NCI-H69 (cell line): Measurements from ENCODE around the gene RIPK1.

Experiments used
- DNase-seq: peaks from one replicate; lab custom pipeline; 2025; lab: John Stamatoyannopoulos, UW

RIPK1 gene

GRCh38 chr6:3085074-3085473, 16.8 kb downstream of the RIPK1 start:
- DNase-seq, result no peak

- no peak for DNase-seq
These were observed 18.1 kb downstream of the RIPK1 start for GRCh38 chr6:3086282-3086946.

- DNase-seq, result peak; percentile 33
These were observed 20.2 kb downstream of the RIPK1 start for GRCh38 chr6:3088446-3088845.

- no peak for DNase-seq
These were observed 20.7 kb downstream of the RIPK1 start for GRCh38 chr6:3088968-3089367.

- DNase-seq, result peak; percentile 73
These were observed 21.7 kb downstream of the RIPK1 start for GRCh38 chr6:3090013-3090412.

GRCh38 chr6:3094815-3095214, 26.5 kb downstream of the RIPK1 start:
- DNase-seq, result no peak

GRCh38 chr6:3102875-3103274, 34.6 kb downstream of the RIPK1 start:
- DNase-seq, result no peak

GRCh38 chr6:3108746-3109414, 40.6 kb downstream of the RIPK1 start:
- no peak for DNase-seq

GRCh38 chr6:3109761-3110160, 41.5 kb downstream of the RIPK1 start:
- no peak for DNase-seq

- DNase-seq, result no peak
These were observed 46.1 kb downstream of the RIPK1 start for GRCh38 chr6:3114377-3114776.

- DNase-seq, result no peak
These were observed 49.6 kb downstream of the RIPK1 start for GRCh38 chr6:3117912-3118352.

- DNase-seq, result peak; percentile 96
These were observed 50.2 kb downstream of the RIPK1 start, which contains the start of gene BPHL for GRCh38 chr6:3118353-3119039. Gene BPHL (plus strand): TSS chr6:3118711. CDS start chr6:3118741, 30 bp downstream.

- DNase-seq, result peak; percentile 65
These were observed 50.9 kb downstream of the RIPK1 start for GRCh38 chr6:3119040-3119723.

GRCh38 chr6:3120765-3121089, 52.4 kb downstream of the RIPK1 start:
- no peak for DNase-seq

- no peak for DNase-seq
These were observed 54.5 kb downstream of the RIPK1 start for GRCh38 chr6:3122823-3123182.

- no peak for DNase-seq
These were observed 56.4 kb downstream of the RIPK1 start for GRCh38 chr6:3124667-3125066.

- peak; percentile 8 for DNase-seq
These were observed 57.5 kb downstream of the RIPK1 start for GRCh38 chr6:3125815-3126214.

GRCh38 chr6:3128356-3129108, 60.2 kb downstream of the RIPK1 start:
- DNase-seq, result no peak

- no peak for DNase-seq
These were observed 63.4 kb downstream of the RIPK1 start for GRCh38 chr6:3131695-3132094.

GRCh38 chr6:3133515-3133914, 65.2 kb downstream of the RIPK1 start:
- DNase-seq, result no peak

GRCh38 chr6:3135668-3136291, 67.5 kb downstream of the RIPK1 start:
- DNase-seq, result no peak
